ENCODE data around the gene TACC2.

DNA sequence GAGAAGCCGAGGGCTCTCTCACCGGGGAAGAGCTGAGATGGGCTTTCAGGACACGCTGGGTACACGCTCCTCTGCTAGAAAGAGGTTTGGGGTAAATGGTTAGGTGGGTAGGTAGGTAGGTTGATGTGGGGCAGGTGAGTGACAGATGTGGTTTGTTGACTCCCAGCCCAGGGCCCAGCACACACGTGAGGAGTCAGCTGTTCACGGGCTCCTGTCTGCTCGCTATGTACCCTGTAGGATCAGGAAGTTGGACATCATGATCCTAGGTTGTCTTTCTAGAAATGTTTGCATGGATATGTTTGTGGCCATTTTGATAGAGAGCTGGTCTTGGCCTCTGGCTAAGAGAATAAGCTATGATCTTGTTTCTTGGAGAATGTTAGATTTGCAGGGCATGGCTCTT, 109.0 kb downstream of the TACC2 start:
- no peak for TF ChIP-seq POLR2A (IDR thresholded peaks at IDR 0.05)
- TF ChIP-seq, protein P1, sequence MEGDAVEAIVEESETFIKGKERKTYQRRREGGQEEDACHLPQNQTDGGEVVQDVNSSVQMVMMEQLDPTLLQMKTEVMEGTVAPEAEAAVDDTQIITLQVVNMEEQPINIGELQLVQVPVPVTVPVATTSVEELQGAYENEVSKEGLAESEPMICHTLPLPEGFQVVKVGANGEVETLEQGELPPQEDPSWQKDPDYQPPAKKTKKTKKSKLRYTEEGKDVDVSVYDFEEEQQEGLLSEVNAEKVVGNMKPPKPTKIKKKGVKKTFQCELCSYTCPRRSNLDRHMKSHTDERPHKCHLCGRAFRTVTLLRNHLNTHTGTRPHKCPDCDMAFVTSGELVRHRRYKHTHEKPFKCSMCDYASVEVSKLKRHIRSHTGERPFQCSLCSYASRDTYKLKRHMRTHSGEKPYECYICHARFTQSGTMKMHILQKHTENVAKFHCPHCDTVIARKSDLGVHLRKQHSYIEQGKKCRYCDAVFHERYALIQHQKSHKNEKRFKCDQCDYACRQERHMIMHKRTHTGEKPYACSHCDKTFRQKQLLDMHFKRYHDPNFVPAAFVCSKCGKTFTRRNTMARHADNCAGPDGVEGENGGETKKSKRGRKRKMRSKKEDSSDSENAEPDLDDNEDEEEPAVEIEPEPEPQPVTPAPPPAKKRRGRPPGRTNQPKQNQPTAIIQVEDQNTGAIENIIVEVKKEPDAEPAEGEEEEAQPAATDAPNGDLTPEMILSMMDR (IDR thresholded peaks at IDR 0.05) = no peak
- no peak for TF ChIP-seq POLR2AphosphoS5 (IDR thresholded peaks at IDR 0.05)
